ENCODE results near the gene ARHGAP19. TPM values are rescaled to one million over a fixed set of nuclear protein-coding genes. Genes with fewer than 3 reads are reported as not detected.

The ARHGAP19 gene
- total RNA-seq, 2 donors from 2014 or later = 3.9 to 5.0 TPM

GRCh38 chr10:97228130-97228774 lies 64.2 kb downstream of the ARHGAP19 start:
- Histone ChIP-seq H3K4me1 (no peaks in the 10 kb centered on the region), H3K36me3 (peaks cover 10% of the 10 kb centered on the region), H3K27me3 (no peaks in the 10 kb centered on the region), H3K9me3 (no peaks in the 10 kb centered on the region), H3K4me3 (no peak overlapping the region), H3K27ac (no peak overlapping the region)
- no peak for DNase-seq (ENCODE audit: low spot score)
- no peak for TF ChIP-seq CTCF (IDR thresholded peaks at IDR 0.05)

GRCh38 chr10:97226398-97226797 lies 66.0 kb downstream of the ARHGAP19 start:
- Histone ChIP-seq H3K36me3 (peaks cover 10% of the 10 kb centered on the region), H3K4me1 (no peaks in the 10 kb centered on the region), H3K4me3 (no peak overlapping the region), H3K9me3 (no peaks in the 10 kb centered on the region), H3K27me3 (no peaks in the 10 kb centered on the region), H3K27ac (no peak overlapping the region)
- no peak for TF ChIP-seq CTCF (IDR thresholded peaks at IDR 0.05)
- DNase-seq (ENCODE audit: low spot score) = no peak

GRCh38 chr10:97224483-97225435 lies 67.7 kb downstream of the ARHGAP19 start:
- no peak overlapping the region for H3K27ac ChIP-seq
- no peak for TF ChIP-seq CTCF (IDR thresholded peaks at IDR 0.05)
- no peak for DNase-seq (ENCODE audit: low spot score)

GRCh38 chr10:97222326-97222961 lies 70.0 kb downstream of the ARHGAP19 start:
- H3K27ac ChIP-seq = no peak overlapping the region
- H3K4me3 ChIP-seq = no peak overlapping the region
- no peaks in the 10 kb centered on the region for H3K4me1 ChIP-seq
- no peaks in the 10 kb centered on the region for H3K27me3 ChIP-seq
- H3K36me3 ChIP-seq = peaks cover 10% of the 10 kb centered on the region
- peak; percentile 11 for DNase-seq (ENCODE audit: low spot score)
- no peak for TF ChIP-seq CTCF (IDR thresholded peaks at IDR 0.05)
- H3K9me3 ChIP-seq = no peaks in the 10 kb centered on the region

More at GRCh38 chr10:97224483-97225435, 67.7 kb downstream of the ARHGAP19 start:
- Histone ChIP-seq H3K27me3 (no peaks in the 10 kb centered on the region), H3K36me3 (peaks cover 10% of the 10 kb centered on the region), H3K4me3 (no peak overlapping the region), H3K4me1 (no peaks in the 10 kb centered on the region), H3K9me3 (no peaks in the 10 kb centered on the region)

- TF ChIP-seq CTCF (IDR thresholded peaks at IDR 0.05) = no peak
- Histone ChIP-seq H3K4me3 (no peak overlapping the region), H3K27me3 (no peaks in the 10 kb centered on the region), H3K36me3 (peaks cover 5% of the 10 kb centered on the region), H3K9me3 (no peaks in the 10 kb centered on the region), H3K4me1 (no peaks in the 10 kb centered on the region), H3K27ac (no peak overlapping the region)
- peak; percentile 58 for DNase-seq (ENCODE audit: low spot score)
These were observed 72.1 kb downstream of the ARHGAP19 start for GRCh38 chr10:97220355-97220754.
